Measurements from ENCODE around the gene HSPA12B. TPM values are rescaled to one million over a fixed set of nuclear protein-coding genes. Genes with fewer than 3 reads are reported as not detected.

The HSPA12B gene
- total and polyA plus RNA-seq, 2 of the 13 experiments (the other 11 are each of a cell fraction or from before 2014, with no cell fraction given), result 0.01 TPM; not detected in 1

- no peak for FAIRE-seq
- ChIA-PET POLR2A (no interaction called here), CTCF (ENCODE audit: low intra/inter-chr PET ratio, low total read pairs) (no interaction called here)
- intact Hi-C loops (cut with micrococcal nuclease; ENCODE audit: unreplicated experiment) (no loop called here), in situ Hi-C loops (cut with HindIII; ENCODE audit: extremely low pct_ligation_motif_present, low pct_unique_long_range_greater_than_20kb) (no loop called here)
- Histone ChIP-seq H3K9ac (ENCODE audit: insufficient read depth, low read depth, low read length) (no peak overlapping the region), H3K27ac (ENCODE audit: extremely low read length, insufficient read depth, low read length) (no peak overlapping the region), H4K20me1 (ENCODE audit: insufficient read depth, low read length) (no peaks in the 10 kb centered on the region), H3K27me3 (ENCODE audit: control insufficient read depth in 1 of 2, insufficient read depth in 2 of 2, low read length in 2 of 2) (peaks cover 2 to 36% of the 10 kb centered on the region in 2 experiments), H3K4me1 (ENCODE audit: insufficient read depth, low read length) (peaks cover 36% of the 10 kb centered on the region), H3K9me3 (ENCODE audit: low read length) (no peaks in the 10 kb centered on the region), H3K4me3 (replicated peaks in 1 of 3; ENCODE audit: insufficient read depth in 1 of 3, low read depth in 2 of 3, low read length in 3 of 3) (no peak overlapping the region), H3K4me2 (ENCODE audit: low read depth, low read length) (no peak overlapping the region), H3K79me2 (ENCODE audit: insufficient read depth, low read length) (no peaks in the 10 kb centered on the region), H3K36me3 (replicated peaks in 1 of 2; ENCODE audit: control insufficient read depth in 1 of 2, insufficient read depth in 2 of 2, low read length in 2 of 2) (no peaks in the 10 kb centered on the region), H2AFZ (ENCODE audit: low read length) (no peak overlapping the region)
- DNase-seq (ENCODE audit: low spot score), result no peak
- no TSS peak for BruUV-seq (replicated peaks)
- ATAC-seq, result no peak
- no peak for TF ChIP-seq ZNF34 (CRISPR knock-in tag; IDR thresholded peaks at IDR 0.05; ENCODE audit: borderline replicate concordance)
- no peak for TF ChIP-seq CBX5 (CRISPR knock-in tag; IDR thresholded peaks at IDR 0.05; ENCODE audit: borderline replicate concordance)
- TF ChIP-seq ZSCAN25 (CRISPR knock-in tag; IDR thresholded peaks at IDR 0.05), result no peak
- no peak for TF ChIP-seq ZNF607 (CRISPR knock-in tag; IDR thresholded peaks at IDR 0.05; ENCODE audit: borderline replicate concordance)
- no peak for TF ChIP-seq ZNF30 (CRISPR knock-in tag; IDR thresholded peaks at IDR 0.05)
- 3% methylated on average over 3 of the region's 4 CpGs for WGBS (ENCODE audit: low lambda C conversion rate)
Observed at GRCh38 chr20:3775457-3776108, 43.1 kb downstream of the HSPA12B start.

- H2AFZ ChIP-seq (ENCODE audit: low read length), result no peak overlapping the region
- peak overlapping the region; percentile 96 for H3K4me2 ChIP-seq (ENCODE audit: low read depth, low read length)
- H3K27ac ChIP-seq (ENCODE audit: extremely low read length, insufficient read depth, low read length), result no peak overlapping the region
- no peak overlapping the region for H3K9ac ChIP-seq (ENCODE audit: insufficient read depth, low read depth, low read length)
- no peaks in the 10 kb centered on the region for H3K36me3 ChIP-seq (replicated peaks in 1 of 2; ENCODE audit: control insufficient read depth in 1 of 2, insufficient read depth in 2 of 2, low read length in 2 of 2)
- intact Hi-C loops (cut with micrococcal nuclease; ENCODE audit: unreplicated experiment), result no loop called here
- FAIRE-seq (no peak), ATAC-seq (no peak), DNase-seq (ENCODE audit: low spot score) (no peak)
- no peaks in the 10 kb centered on the region for H3K9me3 ChIP-seq (ENCODE audit: low read length)
- in situ Hi-C loops (cut with HindIII; ENCODE audit: extremely low pct_ligation_motif_present, low pct_unique_long_range_greater_than_20kb), result no loop called here
- H3K27me3 ChIP-seq (ENCODE audit: control insufficient read depth in 1 of 2, insufficient read depth in 2 of 2, low read length in 2 of 2), result peaks cover 2 to 36% of the 10 kb centered on the region in 2 experiments
- peaks cover 44% of the 10 kb centered on the region for H3K4me1 ChIP-seq (ENCODE audit: insufficient read depth, low read length)
- no TSS peak for BruUV-seq (replicated peaks)
- ChIA-PET CTCF (ENCODE audit: low intra/inter-chr PET ratio, low total read pairs) (interaction anchor here (1.3 kb wide), 1 partner anchor 9 kb away, joined by 3 read pairs; no protein-coding TSS in a partner anchor), POLR2A (interaction anchor here (1.1 to 3.6 kb wide), 4 partner anchors 9 to 32 kb away, joined by 3 to 48 read pairs (median 4); partner anchors contain the start of genes ADISSP and CENPB)
- 60% methylated on average over 16 of the region's 16 CpGs for WGBS (ENCODE audit: low lambda C conversion rate)
- no peaks in the 10 kb centered on the region for H3K79me2 ChIP-seq (ENCODE audit: insufficient read depth, low read length)
- peak overlapping the region; percentile 54 to 79 (median 55); a peak in 4 of 6 replicates for H3K4me3 ChIP-seq (replicated peaks in 1 of 3; ENCODE audit: insufficient read depth in 1 of 3, low read depth in 2 of 3, low read length in 3 of 3)
- no peaks in the 10 kb centered on the region for H4K20me1 ChIP-seq (ENCODE audit: insufficient read depth, low read length)
- no peak for TF ChIP-seq KLF9 (CRISPR knock-in tag; IDR thresholded peaks at IDR 0.05; ENCODE audit: low read depth)
- TF ChIP-seq SATB2 (CRISPR knock-in tag; IDR thresholded peaks at IDR 0.05), result no peak
- no peak for TF ChIP-seq CC2D1A (CRISPR knock-in tag; IDR thresholded peaks at IDR 0.05)
- TF ChIP-seq, protein P1, sequence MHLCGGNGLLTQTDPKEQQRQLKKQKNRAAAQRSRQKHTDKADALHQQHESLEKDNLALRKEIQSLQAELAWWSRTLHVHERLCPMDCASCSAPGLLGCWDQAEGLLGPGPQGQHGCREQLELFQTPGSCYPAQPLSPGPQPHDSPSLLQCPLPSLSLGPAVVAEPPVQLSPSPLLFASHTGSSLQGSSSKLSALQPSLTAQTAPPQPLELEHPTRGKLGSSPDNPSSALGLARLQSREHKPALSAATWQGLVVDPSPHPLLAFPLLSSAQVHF (CRISPR knock-in tag; IDR thresholded peaks at IDR 0.05), result no peak
- no peak for TF ChIP-seq ZFP82 (CRISPR knock-in tag; IDR thresholded peaks at IDR 0.05; ENCODE audit: borderline replicate concordance)
- TF ChIP-seq, protein P2, sequence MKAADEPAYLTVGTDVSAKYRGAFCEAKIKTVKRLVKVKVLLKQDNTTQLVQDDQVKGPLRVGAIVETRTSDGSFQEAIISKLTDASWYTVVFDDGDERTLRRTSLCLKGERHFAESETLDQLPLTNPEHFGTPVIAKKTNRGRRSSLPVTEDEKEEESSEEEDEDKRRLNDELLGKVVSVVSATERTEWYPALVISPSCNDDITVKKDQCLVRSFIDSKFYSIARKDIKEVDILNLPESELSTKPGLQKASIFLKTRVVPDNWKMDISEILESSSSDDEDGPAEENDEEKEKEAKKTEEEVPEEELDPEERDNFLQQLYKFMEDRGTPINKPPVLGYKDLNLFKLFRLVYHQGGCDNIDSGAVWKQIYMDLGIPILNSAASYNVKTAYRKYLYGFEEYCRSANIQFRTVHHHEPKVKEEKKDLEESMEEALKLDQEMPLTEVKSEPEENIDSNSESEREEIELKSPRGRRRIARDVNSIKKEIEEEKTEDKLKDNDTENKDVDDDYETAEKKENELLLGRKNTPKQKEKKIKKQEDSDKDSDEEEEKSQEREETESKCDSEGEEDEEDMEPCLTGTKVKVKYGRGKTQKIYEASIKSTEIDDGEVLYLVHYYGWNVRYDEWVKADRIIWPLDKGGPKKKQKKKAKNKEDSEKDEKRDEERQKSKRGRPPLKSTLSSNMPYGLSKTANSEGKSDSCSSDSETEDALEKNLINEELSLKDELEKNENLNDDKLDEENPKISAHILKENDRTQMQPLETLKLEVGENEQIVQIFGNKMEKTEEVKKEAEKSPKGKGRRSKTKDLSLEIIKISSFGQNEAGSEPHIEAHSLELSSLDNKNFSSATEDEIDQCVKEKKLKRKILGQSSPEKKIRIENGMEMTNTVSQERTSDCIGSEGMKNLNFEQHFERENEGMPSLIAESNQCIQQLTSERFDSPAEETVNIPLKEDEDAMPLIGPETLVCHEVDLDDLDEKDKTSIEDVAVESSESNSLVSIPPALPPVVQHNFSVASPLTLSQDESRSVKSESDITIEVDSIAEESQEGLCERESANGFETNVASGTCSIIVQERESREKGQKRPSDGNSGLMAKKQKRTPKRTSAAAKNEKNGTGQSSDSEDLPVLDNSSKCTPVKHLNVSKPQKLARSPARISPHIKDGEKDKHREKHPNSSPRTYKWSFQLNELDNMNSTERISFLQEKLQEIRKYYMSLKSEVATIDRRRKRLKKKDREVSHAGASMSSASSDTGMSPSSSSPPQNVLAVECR (CRISPR knock-in tag; IDR thresholded peaks at IDR 0.05; ENCODE audit: borderline replicate concordance), result no peak
- TF ChIP-seq STAT5B (CRISPR knock-in tag; IDR thresholded peaks at IDR 0.05), result no peak
- TF ChIP-seq GLI4 (CRISPR knock-in tag; IDR thresholded peaks at IDR 0.05; ENCODE audit: borderline replicate concordance), result no peak
- TF ChIP-seq LCORL (IDR thresholded peaks at IDR 0.05), result no peak
- peak; percentile 2; the same call in 1 of the 2 replicates for TF ChIP-seq LCORL (CRISPR knock-in tag; IDR thresholded peaks at IDR 0.05)
Observed at GRCh38 chr20:3777381-3777715, 44.9 kb downstream of the HSPA12B start.

Data from HepG2 (cell line).